ENCODE data around the gene SLC22A8. TPM values are rescaled to one million over a fixed set of nuclear protein-coding genes. Genes with fewer than 3 reads are reported as not detected.

The SLC22A8 gene
- total RNA-seq, 4 donors from 2014 or later, result not detected

Other genes starting within 250 kb of the SLC22A8 start
- 10 to 100 TPM; 21.0 to 79.2 (median 38.2) TPM for gene TAF6L, start 244.4 kb downstream of the SLC22A8 start, total RNA-seq
- gene TMEM179B, start 228.4 kb downstream of the SLC22A8 start, total RNA-seq, result 10 to 100 TPM; 62.9 to 82.6 (median 81.0) TPM
- gene TMEM223, start 223.8 kb downstream of the SLC22A8 start, total RNA-seq, result 10 to 100 TPM; 12.9 to 41.4 (median 21.0) TPM
- gene NXF1, start 210.4 kb downstream of the SLC22A8 start, total RNA-seq, result 100 to 1,000 TPM in 1 of 4 donors, 10 to 100 TPM in 3; 56.6 to 114 (median 79.6) TPM
- 10 to 100 TPM; 30.0 to 47.4 (median 38.4) TPM for gene STX5, start 183.8 kb downstream of the SLC22A8 start, total RNA-seq
- not detected for gene TEX54, start 183.0 kb downstream of the SLC22A8 start, total RNA-seq
- gene WDR74, start 176.3 kb downstream of the SLC22A8 start, total RNA-seq, result 10 to 100 TPM; 49.7 to 93.8 (median 64.3) TPM
- gene SLC3A2, start 134.9 kb downstream of the SLC22A8 start, total RNA-seq, result 100 to 1,000 TPM; 175 to 190 (median 187) TPM
- gene CHRM1, start 94.5 kb downstream of the SLC22A8 start, total RNA-seq, result 1 to 10 TPM; 1.5 to 7.6 (median 4.5) TPM
- gene SLC22A6, start 30.9 kb downstream of the SLC22A8 start, total RNA-seq, result not detected
- not detected for gene SLC22A24, start 128.4 kb upstream of the SLC22A8 start, total RNA-seq
- not detected for gene SLC22A25, start 227.8 kb upstream of the SLC22A8 start, total RNA-seq

Data from lower leg skin (tissue), 4 donors.